Liver (tissue), 9 donors: ENCODE measurements around the gene KIAA0930. TPM values are rescaled to one million over a fixed set of nuclear protein-coding genes. Genes with fewer than 3 reads are reported as not detected.

Experiments
- DNase-seq: peaks from one replicate; pipeline ENCODE4 v3.0.0-alpha.2; 2017; ENCODE audit warnings: low spot score
- H3K27ac ChIP-seq, 2 donors: one replicate each; pipeline ENCODE4 v1.7.0; 2013; ENCODE audit warnings: inconsistent platforms in 2 of 2, low read length in 2 of 2, control low read depth in 1 of 2, low read depth in 1 of 2, mild to moderate bottlenecking in 1 of 2
- H3K27me3 ChIP-seq, 4 donors: one replicate each; pipeline versions ENCODE4 v1.6.1 to v1.7.0; 2013; ENCODE audit warnings: low read length in 3 of 4, inconsistent platforms in 1 of 4, mild to moderate bottlenecking in 1 of 4, moderate library complexity in 1 of 4; ENCODE audit not compliant: control insufficient read depth in 4 of 4, insufficient read depth in 4 of 4
- H3K36me3 ChIP-seq, 4 donors: one replicate each; pipeline versions ENCODE4 v1.6.1 to v1.7.0; 2013; ENCODE audit warnings: low read length in 3 of 4, mild to moderate bottlenecking in 3 of 4, low read depth in 1 of 4, moderate library complexity in 1 of 4; ENCODE audit not compliant: control insufficient read depth in 4 of 4, insufficient read depth in 3 of 4
- H3K4me1 ChIP-seq, 4 donors: one replicate each; pipeline versions ENCODE4 v1.6.1 to v1.7.0; 2013; ENCODE audit warnings: low read length in 3 of 4, mild to moderate bottlenecking in 3 of 4, moderate library complexity in 1 of 4; ENCODE audit not compliant: control insufficient read depth in 4 of 4, insufficient read depth in 4 of 4
- H3K4me3 ChIP-seq, 3 donors: one replicate each; pipeline versions ENCODE4 v1.6.1 to v1.7.0; 2013; ENCODE audit warnings: low read length in 3 of 3, control low read depth in 1 of 3, low read depth in 1 of 3, mild to moderate bottlenecking in 1 of 3
- H3K9ac ChIP-seq, 2 donors: one replicate each; pipeline ENCODE4 v1.7.0; 2013; ENCODE audit warnings: low read length in 2 of 2, mild to moderate bottlenecking in 2 of 2, moderate library complexity in 2 of 2, control low read depth in 1 of 2, low read depth in 1 of 2
- H3K9me3 ChIP-seq, 4 donors: one replicate each; pipeline versions ENCODE4 v1.6.1 to v1.7.0; 2013; ENCODE audit warnings: low read length in 3 of 4; ENCODE audit not compliant: control insufficient read depth in 4 of 4
- ATF3 ChIP-seq: IDR thresholded peaks from 2 replicates; pipeline ENCODE4 v1.6.1; 2016; ENCODE audit warnings: antibody characterized with exemption
- CTCF ChIP-seq: fragments of 150-350 bp; IDR thresholded peaks from 2 replicates; pipeline ENCODE4 v1.5.1; 2017; ENCODE audit warnings: improper control_type of control experiment, low read depth, low read length; ENCODE audit not compliant: missing input control
- EGR1 ChIP-seq, 2 donors: IDR thresholded peaks; 2 replicates each; pipeline ENCODE4 v1.6.1; 2016 to 2018; ENCODE audit warnings: antibody characterized with exemption in 2 of 2, low read depth in 2 of 2
- FOXA1 ChIP-seq: IDR thresholded peaks from 2 replicates; pipeline ENCODE4 v1.6.1; 2016; ENCODE audit warnings: antibody characterized with exemption
- FOXA2 ChIP-seq: IDR thresholded peaks from 2 replicates; pipeline ENCODE4 v1.6.1; 2016; ENCODE audit warnings: antibody characterized with exemption
- GABPA ChIP-seq, 2 donors: IDR thresholded peaks in 1 of 2; conservative IDR thresholded peaks in 1 of 2; 2 replicates each; pipeline ENCODE4 v1.6.1; 2016; ENCODE audit warnings: antibody characterized with exemption in 2 of 2, mild to moderate bottlenecking in 1 of 2, moderate library complexity in 1 of 2
- HNF4A ChIP-seq, 2 donors: conservative IDR thresholded peaks; 2 replicates each; pipeline ENCODE4 v1.6.1; 2016; ENCODE audit warnings: antibody characterized with exemption in 2 of 2, mild to moderate bottlenecking in 2 of 2
- HNF4G ChIP-seq: IDR thresholded peaks from 2 replicates; pipeline ENCODE4 v1.6.1; 2016; ENCODE audit warnings: antibody characterized with exemption
- JUND ChIP-seq, 2 donors: IDR thresholded peaks; 2 replicates each; pipeline ENCODE4 v1.6.1; 2016; ENCODE audit warnings: antibody characterized with exemption in 2 of 2
- MAX ChIP-seq: IDR thresholded peaks from 2 replicates; pipeline ENCODE4 v1.6.1; 2016; ENCODE audit warnings: antibody characterized with exemption
- NR2F2 ChIP-seq: IDR thresholded peaks from 2 replicates; pipeline ENCODE4 v1.6.1; 2016; ENCODE audit warnings: antibody characterized with exemption
- RAD21 ChIP-seq, 2 donors: IDR thresholded peaks; 2 replicates each; pipeline ENCODE4 v1.6.1; 2016; ENCODE audit warnings: antibody characterized with exemption in 2 of 2, mild to moderate bottlenecking in 2 of 2
- REST ChIP-seq: IDR thresholded peaks from 2 replicates; pipeline ENCODE4 v1.6.1; 2016; ENCODE audit warnings: antibody characterized with exemption, mild to moderate bottlenecking
- RXRA ChIP-seq, 2 donors: IDR thresholded peaks; 2 replicates each; pipeline ENCODE4 v1.6.1; 2017 to 2018; ENCODE audit warnings: antibody characterized with exemption in 2 of 2, mild to moderate bottlenecking in 1 of 2
- SP1 ChIP-seq: IDR thresholded peaks from 2 replicates; pipeline ENCODE4 v1.6.1; 2018; ENCODE audit warnings: antibody characterized with exemption, mild to moderate bottlenecking
- TAF1 ChIP-seq: conservative IDR thresholded peaks from 2 replicates; pipeline ENCODE4 v1.6.1; 2016; ENCODE audit warnings: antibody characterized with exemption, mild to moderate bottlenecking
- YY1 ChIP-seq: IDR thresholded peaks from 2 replicates; pipeline ENCODE4 v1.6.1; 2016; ENCODE audit warnings: antibody characterized with exemption, mild to moderate bottlenecking
- ZBTB33 ChIP-seq: IDR thresholded peaks from 2 replicates; pipeline ENCODE4 v1.6.1; 2016; ENCODE audit warnings: antibody characterized with exemption
- WGBS: extraction: QIAGEN DNeasy Blood & Tissue Kit; methylation state at CpG from one replicate; pipeline ENCODE4 v1.1.7; 2013; 5-methylcytosine and 5-hydroxymethylcytosine counted together
- polyA plus RNA-seq, 2 donors: library from polyadenylated mRNA; stranded (reverse) in 1 of 2; unstranded in 1 of 2; fragments of 200-250 nt in 1 of 2; fragments of >200 nt in 1 of 2; fragmentation: Nextera tagmentation in 1 of 2; extraction: Ambion mirVana in 1 of 2; gene quantifications; one replicate each; pipeline versions ENCODE4 v1.2.1 to v1.2.3, GENCODE V29; 2013 to 2015
- total RNA-seq, 2 donors: library from RNA; depleted of rRNA; stranded (reverse); fragments of >200 nt; gene quantifications; one replicate each; pipeline ENCODE4 v1.2.3, GENCODE V29; 2014
- donor health status: healthy.
- donor health status: healthy.
- donor health status: healthy.
- donor health status: healthy.
- donor health status: healthy.

The KIAA0930 gene
- total and polyA plus RNA-seq, 4 donors, result 6.1 to 30.0 (median 17.6) TPM

GRCh38 chr22:45253039-45253641 is 12.4 kb upstream of the KIAA0930 start:
- Histone ChIP-seq H3K9me3 (no peaks in the 10 kb centered on the region), H3K27ac (no peak overlapping the region), H3K9ac (no peak overlapping the region), H3K4me3 (no peak overlapping the region), H3K4me1 (peaks cover 3 to 7% (median 4%) of the 10 kb centered on the region in 4 donors), H3K27me3 (no peaks in the 10 kb centered on the region), H3K36me3 (no peaks in the 10 kb centered on the region)
- 86% methylated on average over 10 of the region's 10 CpGs for WGBS
- DNase-seq, result no peak
- TF ChIP-seq RAD21 (IDR thresholded peaks at IDR 0.05), result no peak
- no peak for TF ChIP-seq TAF1
- no peak for TF ChIP-seq HNF4A (conservative IDR thresholded peaks at IDR 0.05)
- TF ChIP-seq FOXA2, result no peak
- TF ChIP-seq YY1, result no peak
- no peak for TF ChIP-seq ZBTB33
- no peak for TF ChIP-seq NR2F2
- no peak for TF ChIP-seq MAX
- TF ChIP-seq FOXA1, result no peak
- no peak for TF ChIP-seq SP1
- TF ChIP-seq JUND (IDR thresholded peaks at IDR 0.05), result no peak
- TF ChIP-seq GABPA (IDR thresholded peaks at IDR 0.05 in 1 of 2, conservative IDR thresholded peaks at IDR 0.05 in 1 of 2), result no peak
- no peak for TF ChIP-seq HNF4G
- TF ChIP-seq ATF3, result no peak
- no peak for TF ChIP-seq CTCF
- TF ChIP-seq RXRA (IDR thresholded peaks at IDR 0.05), result no peak
- no peak for TF ChIP-seq REST
- TF ChIP-seq EGR1 (IDR thresholded peaks at IDR 0.05; ENCODE audit: low read depth in 2 of 2), result no peak
